Measurements from ENCODE around the gene SALL3. TPM values are rescaled to one million over a fixed set of nuclear protein-coding genes. Genes with fewer than 3 reads are reported as not detected.

SALL3 gene
- total RNA-seq, 1 donor from 2014 or later, result 7.4 TPM

DNA sequence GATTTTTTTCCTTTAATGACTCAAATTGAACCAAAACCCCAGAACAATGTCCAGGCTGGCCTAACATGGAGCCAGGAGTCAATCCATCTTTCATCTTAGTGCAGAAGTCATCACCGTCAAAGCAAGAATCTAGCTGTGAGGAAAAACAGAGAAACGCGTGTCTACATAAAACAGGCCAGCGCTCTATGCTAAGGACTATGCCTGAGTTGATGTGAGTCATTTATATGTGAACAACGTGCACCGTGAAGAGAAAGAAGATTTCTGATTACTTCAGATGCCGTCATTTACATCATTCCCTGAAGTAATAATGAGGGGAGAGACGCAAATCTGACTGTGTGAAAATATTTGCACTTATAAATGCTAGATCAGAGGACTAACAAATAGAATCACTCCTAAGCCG is 34.0 kb upstream of the SALL3 start:
- H3K4me3 ChIP-seq, result no peak overlapping the region
- H3K27ac ChIP-seq, result no peak overlapping the region
- DNase-seq (ENCODE audit: extremely low spot score in 2 of 2), result no peak
- no peaks in the 10 kb centered on the region for H3K27me3 ChIP-seq
- H3K4me1 ChIP-seq, result no peaks in the 10 kb centered on the region
- intact Hi-C loops (cut with DNase I), result no loop called here
- no peaks in the 10 kb centered on the region for H3K9me3 ChIP-seq
- TF ChIP-seq CTCF (IDR thresholded peaks at IDR 0.05) (no peak), POLR2A (IDR thresholded peaks at IDR 0.05) (no peak), POLR2AphosphoS5 (IDR thresholded peaks at IDR 0.05; ENCODE audit: insufficient read depth in 1 of 2, low read depth in 1 of 2) (no peak)
- H3K36me3 ChIP-seq, result no peaks in the 10 kb centered on the region

DNA sequence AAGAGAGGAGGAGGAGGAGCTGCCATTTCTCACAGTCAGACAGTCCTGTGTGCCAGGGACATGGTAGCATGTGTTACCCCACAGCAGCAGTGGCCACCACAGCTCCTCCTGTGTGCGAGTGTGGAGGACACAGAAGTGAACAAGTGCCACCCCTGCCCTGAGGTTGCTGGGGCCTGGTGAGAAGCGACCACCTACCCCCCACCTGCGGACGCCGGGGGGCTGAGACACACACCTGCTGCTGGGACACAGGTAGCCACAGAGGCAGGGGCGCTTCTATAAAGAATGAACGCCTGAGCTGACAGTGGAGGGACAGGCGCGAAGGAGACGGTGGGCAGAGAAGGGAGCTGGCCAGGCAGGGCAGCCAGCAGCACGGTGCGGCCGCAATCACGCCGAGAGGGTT is 32.3 kb upstream of the SALL3 start:
- TF ChIP-seq POLR2AphosphoS5 (IDR thresholded peaks at IDR 0.05; ENCODE audit: insufficient read depth in 1 of 2, low read depth in 1 of 2) (no peak), CTCF (IDR thresholded peaks at IDR 0.05) (no peak), POLR2A (IDR thresholded peaks at IDR 0.05) (no peak)
- intact Hi-C loops (cut with DNase I), result no loop called here
- no peak for DNase-seq (ENCODE audit: extremely low spot score in 2 of 2)

GRCh38 chr18:78948221-78948620 is 31.4 kb upstream of the SALL3 start:
- TF ChIP-seq POLR2A (IDR thresholded peaks at IDR 0.05), result no peak
- TF ChIP-seq POLR2AphosphoS5 (IDR thresholded peaks at IDR 0.05; ENCODE audit: insufficient read depth in 1 of 2, low read depth in 1 of 2), result no peak
- TF ChIP-seq CTCF (IDR thresholded peaks at IDR 0.05), result no peak
- H3K4me1 ChIP-seq, result no peaks in the 10 kb centered on the region
- no peaks in the 10 kb centered on the region for H3K9me3 ChIP-seq
- no peak for DNase-seq (ENCODE audit: extremely low spot score in 2 of 2)
- intact Hi-C loops (cut with DNase I), result no loop called here
- no peaks in the 10 kb centered on the region for H3K27me3 ChIP-seq
- H3K36me3 ChIP-seq, result no peaks in the 10 kb centered on the region
- no peak overlapping the region for H3K4me3 ChIP-seq
- no peak overlapping the region for H3K27ac ChIP-seq

More for the DNA sequence above, 32.3 kb upstream of the SALL3 start:
- H3K27me3 ChIP-seq, result no peaks in the 10 kb centered on the region
- H3K9me3 ChIP-seq, result no peaks in the 10 kb centered on the region
- no peaks in the 10 kb centered on the region for H3K36me3 ChIP-seq
- no peaks in the 10 kb centered on the region for H3K4me1 ChIP-seq
- no peak overlapping the region for H3K4me3 ChIP-seq
- no peak overlapping the region for H3K27ac ChIP-seq

- TF ChIP-seq POLR2A (IDR thresholded peaks at IDR 0.05) (no peak), POLR2AphosphoS5 (IDR thresholded peaks at IDR 0.05; ENCODE audit: insufficient read depth in 1 of 2, low read depth in 1 of 2) (no peak), CTCF (IDR thresholded peaks at IDR 0.05) (no peak)
- Histone ChIP-seq H3K4me1 (no peaks in the 10 kb centered on the region), H3K36me3 (no peaks in the 10 kb centered on the region), H3K27ac (no peak overlapping the region), H3K27me3 (no peaks in the 10 kb centered on the region), H3K9me3 (no peaks in the 10 kb centered on the region), H3K4me3 (no peak overlapping the region)
- intact Hi-C loops (cut with DNase I), result no loop called here
- no peak for DNase-seq (ENCODE audit: extremely low spot score in 2 of 2)
These were observed 30.9 kb upstream of the SALL3 start for GRCh38 chr18:78948707-78949106.

- intact Hi-C loops (cut with DNase I), result no loop called here
- H3K27me3 ChIP-seq, result no peaks in the 10 kb centered on the region
- no peak overlapping the region for H3K27ac ChIP-seq
- no peaks in the 10 kb centered on the region for H3K4me1 ChIP-seq
- no peaks in the 10 kb centered on the region for H3K9me3 ChIP-seq
- TF ChIP-seq POLR2AphosphoS5 (IDR thresholded peaks at IDR 0.05; ENCODE audit: insufficient read depth in 1 of 2, low read depth in 1 of 2), result no peak
- no peak for TF ChIP-seq CTCF (IDR thresholded peaks at IDR 0.05)
- no peak for TF ChIP-seq POLR2A (IDR thresholded peaks at IDR 0.05)
- DNase-seq (ENCODE audit: extremely low spot score in 2 of 2), result no peak
- H3K36me3 ChIP-seq, result no peaks in the 10 kb centered on the region
- H3K4me3 ChIP-seq, result no peak overlapping the region
These were observed 30.4 kb upstream of the SALL3 start for GRCh38 chr18:78949216-78949615.

Data from vagina (tissue), 2 donors.